GM18520 (cell line): ENCODE results near the gene NDUFB8.

ENCODE experiments used
- ATAC-seq: cut with Tn5 transposase; IDR thresholded peaks from one replicate; pipeline ENCODE4 v1.9.1; 2021; ENCODE audit not compliant: unreplicated experiment

Gene NDUFB8

GRCh38 chr10:100479037-100479436 lies 50.6 kb downstream of the NDUFB8 start:
- no peak for ATAC-seq

- ATAC-seq, result no peak
Measured at GRCh38 chr10:100477970-100478369, 51.7 kb downstream of the NDUFB8 start.
